LNCAP (cell line): ENCODE data around the gene IFNE.

Experiments
- CTCF ChIP-seq: fragments of 450-650 bp; IDR thresholded peaks from 2 replicates; pipeline ENCODE4 v1.5.1; 2017; ENCODE audit warnings: mild to moderate bottlenecking

Gene IFNE

GRCh38 chr9:21506626-21507482 is 24.7 kb upstream of the IFNE start:
- TF ChIP-seq CTCF = no peak

- no peak for TF ChIP-seq CTCF
Observed at GRCh38 chr9:21505425-21506179, 23.5 kb upstream of the IFNE start.

- TF ChIP-seq CTCF = no peak
Observed at GRCh38 chr9:21504894-21505293, 22.8 kb upstream of the IFNE start.

GRCh38 chr9:21504113-21504512 is 22.0 kb upstream of the IFNE start:
- no peak for TF ChIP-seq CTCF

- TF ChIP-seq CTCF = no peak
Observed at GRCh38 chr9:21502586-21502985, 20.5 kb upstream of the IFNE start.

GRCh38 chr9:21499912-21500311 is 17.8 kb upstream of the IFNE start:
- no peak for TF ChIP-seq CTCF

GRCh38 chr9:21491756-21492155 is 9.6 kb upstream of the IFNE start:
- TF ChIP-seq CTCF = peak; percentile 20; the same call in 1 of the 2 replicates
